Activated CD4-positive, alpha-beta memory T cell treated with anti-CD3 and anti-CD28 coated beads for 36 hours (primary cell): Measurements from ENCODE around the gene HSPA5. TPM values are rescaled to one million over a fixed set of nuclear protein-coding genes. Genes with fewer than 3 reads are reported as not detected.
A peak's percentile ranks its signal among the peaks of the same experiment; 100 is the strongest.

ENCODE experiments used
- CTCF ChIA-PET: fragments of 350-600 bp; sonication (Branson Sonifier 250); formaldehyde crosslinking; loops from one replicate; lab custom pipeline; 2021; ENCODE audit warnings: antibody characterized with exemption, inconsistent platforms; lab: Charles Lee
- POLR2A ChIA-PET: fragments of 350-600 bp; sonication (Branson Sonifier 250); formaldehyde crosslinking; loops from one replicate; lab custom pipeline; 2021; ENCODE audit warnings: antibody characterized with exemption; lab: Charles Lee
- DNase-seq: peaks from one replicate; pipeline ENCODE4 v3.0.0-alpha.2; 2020
- H3K27ac Mint-ChIP-seq: one replicate; pipeline ENCODE4 v1.8.0; 2021; ENCODE audit warnings: mixed read lengths
- H3K27me3 Mint-ChIP-seq: one replicate; pipeline ENCODE4 v1.8.0; 2021; ENCODE audit warnings: mixed read lengths
- H3K36me3 Mint-ChIP-seq: one replicate; pipeline ENCODE4 v1.8.0; 2021; ENCODE audit warnings: mixed read lengths
- H3K4me1 Mint-ChIP-seq: one replicate; pipeline ENCODE4 v1.8.0; 2021; ENCODE audit warnings: low read depth, mixed read lengths
- H3K4me3 Mint-ChIP-seq: one replicate; pipeline ENCODE4 v1.8.0; 2021; ENCODE audit warnings: mild to moderate bottlenecking, mixed read lengths
- H3K9me3 Mint-ChIP-seq: one replicate; pipeline ENCODE4 v1.8.0; 2021; ENCODE audit warnings: mixed read lengths
- intact Hi-C: fragments of 100-400 bp; cut with micrococcal nuclease; formaldehyde crosslinking; loops from one replicate; pipeline ENCODE4 v1.15.1; 2023
- total RNA-seq, 2 experiments: library from RNA; stranded (reverse); gene quantifications; one replicate each; pipeline ENCODE4 v1.2.3, GENCODE V29; 2021

The HSPA5 gene
- total RNA-seq, 2 experiments from 2014 or later: 169 to 170 TPM

GRCh38 chr9:125189361-125190289 lies 51.5 kb downstream of the HSPA5 start, which contains the start of gene PPP6C:
TSS of gene PPP6C (minus strand) at chr9:125189803. CDS start at chr9:125189718, 85 bp downstream.
- POLR2A ChIA-PET: interaction anchor here (1.3 to 1.4 kb wide), 2 partner anchors 10 to 52 kb away, joined by 8 to 15 read pairs; partner anchors contain the start of genes HSPA5 and RABEPK
- intact Hi-C loops: loop anchor here (1.0 to 5.0 kb wide), 6 partner anchors 11 to 417 kb away; partner anchors contain the start of genes HSPA5, NR6A1, RABEPK and SCAI
- Mint-ChIP-seq H3K4me3 (peak within 1 kb of the TSS; percentile 97), H3K36me3 (no peaks in the 10 kb centered on the region), H3K9me3 (no peaks in the 10 kb centered on the region), H3K4me1 (peaks cover 54% of the 10 kb centered on the region), H3K27ac (peak within 1 kb of the TSS; percentile 95), H3K27me3 (no peaks in the 10 kb centered on the region)
- DNase-seq: peak; percentile 99
- CTCF ChIA-PET: interaction anchor here (0.8 to 1.4 kb wide), 3 partner anchors 10 to 72 kb away, joined by 3 to 4 read pairs (median 3); partner anchors contain the start of genes GAPVD1 and HSPA5

DNA sequence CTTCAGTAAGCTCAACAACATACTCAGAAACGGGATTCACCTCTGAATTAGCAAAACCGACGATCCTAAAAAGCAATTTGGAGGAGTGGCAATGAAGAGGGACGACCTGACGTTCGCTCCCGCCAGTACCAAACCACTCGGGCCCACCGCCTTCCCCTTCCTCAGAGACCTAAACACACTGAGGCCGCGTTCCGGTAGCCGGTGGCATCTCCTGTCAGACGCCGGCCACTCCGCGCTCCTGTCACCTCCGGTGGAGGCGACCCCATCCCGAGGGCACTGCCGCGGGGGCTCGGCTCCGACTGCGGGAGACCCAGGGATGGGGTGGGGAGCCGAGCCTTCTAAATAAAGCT lies 52.2 kb downstream of the HSPA5 start:
- Mint-ChIP-seq H3K27ac (peak overlapping the region; percentile 95), H3K4me1 (peaks cover 50% of the 10 kb centered on the region), H3K4me3 (peak overlapping the region; percentile 97), H3K27me3 (no peaks in the 10 kb centered on the region), H3K9me3 (no peaks in the 10 kb centered on the region), H3K36me3 (no peaks in the 10 kb centered on the region)
- intact Hi-C loops: loop anchor here (1.0 to 5.0 kb wide), 5 partner anchors 11 to 317 kb away; partner anchors contain the start of genes HSPA5, RABEPK and SCAI
- POLR2A ChIA-PET: interaction anchor here (1.5 kb wide), 1 partner anchor 52 kb away, joined by 4 read pairs; the partner anchor contains the start of gene HSPA5
- CTCF ChIA-PET: no interaction called here
- DNase-seq: peak; percentile 51

Other genes starting within 250 kb of the HSPA5 start
- gene SCAI, start 97.8 kb downstream of the HSPA5 start, total RNA-seq: 10 to 100 TPM in 1 of 2 experiments, 1 to 10 TPM in 1; 9.0 to 10.8 TPM
- 10 to 100 TPM; 46.7 to 47.4 TPM for gene PPP6C, start 51.5 kb downstream of the HSPA5 start, total RNA-seq
- gene RABEPK, start 40.8 kb downstream of the HSPA5 start, total RNA-seq: 10 to 100 TPM; 20.7 to 21.9 TPM
- gene GAPVD1, start 20.5 kb upstream of the HSPA5 start, total RNA-seq: 10 to 100 TPM; 42.2 to 46.8 TPM